Neuronal stem cell (in vitro differentiated cells): ENCODE data around the gene OGFOD2.
A peak's percentile ranks its signal among the peaks of the same experiment; 100 is the strongest.

Experiments used
- DNase-seq: peaks from one replicate; pipeline ENCODE4 v3.0.0-alpha.2; 2013; ENCODE audit warnings: low spot score
- H2AFZ ChIP-seq: one replicate; pipeline ENCODE4 v1.6.1; 2013; ENCODE audit warnings: mild to moderate bottlenecking, low read length, inconsistent platforms
- H2AK5ac ChIP-seq: 2 replicates; pipeline ENCODE4 v1.6.1; 2013; ENCODE audit warnings: low read depth, mild to moderate bottlenecking, inconsistent platforms, low read length, moderate library complexity, mixed read lengths
- H2BK120ac ChIP-seq: 2 replicates; pipeline ENCODE4 v1.6.1; 2013; ENCODE audit warnings: low read depth, mild to moderate bottlenecking, inconsistent platforms, low read length, moderate library complexity, mixed read lengths
- H2BK12ac ChIP-seq: one replicate; pipeline ENCODE4 v1.6.1; 2013; ENCODE audit warnings: low read length, inconsistent platforms
- H2BK15ac ChIP-seq: 2 replicates; pipeline ENCODE4 v1.6.1; 2013; ENCODE audit warnings: mild to moderate bottlenecking, low read length, inconsistent platforms, mixed read lengths
- H2BK5ac ChIP-seq: one replicate; pipeline ENCODE4 v1.6.1; 2013; ENCODE audit warnings: inconsistent platforms, mild to moderate bottlenecking, low read length, moderate library complexity
- H3K14ac ChIP-seq: one replicate; pipeline ENCODE4 v1.6.1; 2013; ENCODE audit warnings: low read length, inconsistent platforms
- H3K18ac ChIP-seq: 2 replicates; pipeline ENCODE4 v1.6.1; 2013; ENCODE audit warnings: low read length, inconsistent platforms
- H3K23ac ChIP-seq: 2 replicates; pipeline ENCODE4 v1.6.1; 2013; ENCODE audit warnings: low read depth, mild to moderate bottlenecking, mixed read lengths, low read length, inconsistent platforms; ENCODE audit not compliant: poor library complexity
- H3K27ac ChIP-seq: replicated peaks from 3 replicates; pipeline ENCODE4 v1.5.1; 2013; ENCODE audit warnings: low read length, inconsistent platforms
- H3K27me3 ChIP-seq, 3 experiments: 2 replicates each; pipeline ENCODE4 v1.6.1; 2013; ENCODE audit warnings: low read length in 3 of 3, mild to moderate bottlenecking in 2 of 3, inconsistent platforms in 1 of 3, low read depth in 1 of 3, mixed read lengths in 1 of 3, moderate library complexity in 1 of 3; ENCODE audit not compliant: control insufficient read depth in 3 of 3, insufficient read depth in 3 of 3
- H3K36me3 ChIP-seq, 2 donors: replicated peaks in 1 of 2; 2 replicates each; pipeline ENCODE4 v1.6.1; 2013; ENCODE audit warnings: low read length in 2 of 2; ENCODE audit not compliant: control insufficient read depth in 2 of 2, insufficient read depth in 2 of 2
- H3K4ac ChIP-seq: 2 replicates; pipeline ENCODE4 v1.6.1; 2013; ENCODE audit warnings: inconsistent platforms, mild to moderate bottlenecking, low read length, moderate library complexity
- H3K4me1 ChIP-seq, 2 donors: 1 replicate in 1 of 2; 2 replicates in 1 of 2; pipeline ENCODE4 v1.6.1; 2013; ENCODE audit warnings: low read length in 2 of 2, low read depth in 1 of 2; ENCODE audit not compliant: control insufficient read depth in 2 of 2, insufficient read depth in 1 of 2
- H3K4me2 ChIP-seq: one replicate; pipeline ENCODE4 v1.6.1; 2013; ENCODE audit warnings: mild to moderate bottlenecking, low read length, inconsistent platforms; ENCODE audit not compliant: insufficient read depth, poor library complexity, severe bottlenecking
- H3K4me3 ChIP-seq, 2 donors: 2 replicates each; pipeline ENCODE4 v1.5.1; 2013; ENCODE audit warnings: low read length in 2 of 2, mild to moderate bottlenecking in 2 of 2, inconsistent platforms in 1 of 2, moderate library complexity in 1 of 2
- H3K79me1 ChIP-seq: one replicate; pipeline ENCODE4 v1.6.1; 2013; ENCODE audit warnings: low read depth, mild to moderate bottlenecking, inconsistent platforms, low read length, moderate library complexity
- H3K9ac ChIP-seq: one replicate; pipeline ENCODE4 v1.6.1; 2013; ENCODE audit warnings: mild to moderate bottlenecking, low read depth, low read length, inconsistent platforms; ENCODE audit not compliant: poor library complexity
- H3K9me3 ChIP-seq, 2 donors: replicated peaks in 1 of 2; 2 replicates each; pipeline versions ENCODE3 to v1.6.1; 2013; ENCODE audit warnings: low read length in 2 of 2, mild to moderate bottlenecking in 2 of 2, inconsistent platforms in 1 of 2, low read depth in 1 of 2, mixed read lengths in 1 of 2, moderate library complexity in 1 of 2; ENCODE audit not compliant: control insufficient read depth in 2 of 2, insufficient read depth in 1 of 2
- H4K8ac ChIP-seq: one replicate; pipeline ENCODE4 v1.6.1; 2013; ENCODE audit warnings: low read depth, mild to moderate bottlenecking, inconsistent platforms, low read length, moderate library complexity
- H4K91ac ChIP-seq: one replicate; pipeline ENCODE4 v1.6.1; 2013; ENCODE audit warnings: low read length, low read depth, mild to moderate bottlenecking, inconsistent platforms; ENCODE audit not compliant: poor library complexity
- WGBS, 2 donors: extraction: QIAGEN DNeasy Blood & Tissue Kit; methylation state at CpG; one replicate each; pipeline ENCODE4 v1.1.7; 2013; ENCODE audit warnings: missing lambda C conversion rate in 2 of 2, mixed read lengths in 1 of 2; ENCODE audit not compliant: insufficient read length in 2 of 2, insufficient replicate concordance in 1 of 2; ENCODE audit errors: extremely low coverage in 2 of 2; 5-methylcytosine and 5-hydroxymethylcytosine counted together

The OGFOD2 gene

DNA sequence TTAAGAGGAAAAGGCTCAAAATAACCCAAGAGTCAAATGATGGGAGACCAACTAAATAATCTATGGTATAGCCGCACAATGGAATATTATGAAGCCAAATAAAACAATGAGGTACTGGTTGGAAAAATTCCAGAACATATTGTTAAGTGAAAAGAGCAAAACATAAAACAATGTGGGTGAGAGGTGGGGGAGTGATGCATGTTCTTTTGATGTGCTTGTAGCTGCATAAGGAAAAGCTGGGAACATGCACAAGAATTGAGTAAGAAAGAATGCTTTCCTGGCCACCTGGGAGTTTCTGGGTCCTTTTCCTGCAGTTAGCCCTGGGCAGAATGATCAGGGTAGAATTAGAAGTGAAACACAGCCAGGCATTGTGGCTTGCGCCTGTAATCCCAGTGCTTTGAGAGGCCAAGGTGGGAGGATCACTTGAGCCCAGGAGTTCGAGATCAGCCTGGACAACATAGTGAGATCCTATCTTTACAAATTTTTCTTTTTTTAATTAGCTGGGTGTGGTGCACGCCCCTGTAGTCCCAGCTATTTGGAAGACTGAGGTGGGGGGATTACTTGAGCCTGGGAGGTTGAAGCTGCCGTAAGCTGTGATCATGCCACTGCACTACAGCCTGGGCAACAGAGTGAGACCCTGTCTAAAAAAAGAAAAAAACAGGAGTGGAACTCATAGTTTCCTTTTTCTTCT lies 16.7 kb upstream of the OGFOD2 start:
- WGBS, 2 donors, result no CpG with 5 or more reads among the region's 5 CpGs
- H3K14ac ChIP-seq, result no peak overlapping the region
- no peak overlapping the region for H3K9ac ChIP-seq
- H3K4me2 ChIP-seq, result no peak overlapping the region
- no peak overlapping the region for H3K18ac ChIP-seq
- H3K4ac ChIP-seq, result no peak overlapping the region
- H2BK12ac ChIP-seq, result no peak overlapping the region
- peaks cover 2% of the 10 kb centered on the region for H3K79me1 ChIP-seq
- peaks cover 0 to 2% of the 10 kb centered on the region in 2 donors for H3K9me3 ChIP-seq
- peaks cover 2 to 10% of the 10 kb centered on the region in 2 donors for H3K36me3 ChIP-seq
- no peak overlapping the region for H2BK120ac ChIP-seq
- H3K4me3 ChIP-seq, result no peak overlapping the region
- H4K91ac ChIP-seq, result no peak overlapping the region
- no peak overlapping the region for H2AFZ ChIP-seq
- H3K27ac ChIP-seq, result no peak overlapping the region
- no peak overlapping the region for H2AK5ac ChIP-seq
- H2BK5ac ChIP-seq, result no peak overlapping the region
- H3K23ac ChIP-seq, result no peak overlapping the region
- H3K27me3 ChIP-seq, result no peaks in the 10 kb centered on the region
- no peak for DNase-seq
- no peak overlapping the region for H2BK15ac ChIP-seq
- H3K4me1 ChIP-seq, result no peaks in the 10 kb centered on the region
- no peak overlapping the region for H4K8ac ChIP-seq

DNA sequence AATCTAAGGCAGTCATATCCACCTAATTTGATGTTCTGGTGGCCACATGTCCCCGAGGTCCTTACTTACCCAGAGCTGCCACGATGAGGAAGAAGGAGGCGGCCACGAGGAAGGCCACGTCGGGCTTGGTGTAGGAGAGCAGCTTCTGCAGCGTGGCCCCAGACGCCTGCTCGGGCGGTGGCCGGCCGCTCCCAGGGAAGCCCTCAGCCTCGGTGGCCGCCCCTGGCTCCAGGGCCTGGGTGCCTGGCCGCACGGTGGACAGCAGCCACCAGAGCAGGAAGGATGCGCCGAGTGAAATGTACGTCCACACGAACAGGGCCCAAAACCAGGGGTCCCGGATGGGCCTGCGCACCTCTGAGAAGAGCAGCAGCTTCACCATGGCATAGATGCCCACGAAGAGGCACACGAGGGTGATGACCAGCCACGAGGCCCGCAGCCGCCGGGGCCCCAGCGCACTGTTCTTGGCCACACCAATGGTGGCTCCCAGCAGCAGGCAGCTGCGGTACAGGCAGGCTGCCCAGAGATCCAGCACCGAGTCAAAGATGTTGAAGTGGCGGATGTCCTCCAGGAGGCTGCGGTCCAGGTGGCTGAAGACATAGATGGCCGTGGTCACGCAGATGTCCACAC lies 15.4 kb upstream of the OGFOD2 start:
- Histone ChIP-seq H3K27me3 (no peaks in the 10 kb centered on the region), H3K4me2 (no peak overlapping the region), H3K4me3 (peak overlapping the region in 1 of 2 donors; percentile 56), H2BK12ac (no peak overlapping the region), H3K79me1 (peaks cover 5% of the 10 kb centered on the region), H2BK15ac (peak overlapping the region; percentile 27), H2BK5ac (peak overlapping the region; percentile 72), H3K4ac (no peak overlapping the region), H3K27ac (no peak overlapping the region), H2AFZ (no peak overlapping the region), H3K23ac (no peak overlapping the region), H4K8ac (no peak overlapping the region), H4K91ac (peak overlapping the region; percentile 48), H3K14ac (peak overlapping the region; percentile 63), H3K9me3 (peaks cover 0 to 2% of the 10 kb centered on the region in 2 donors), H3K18ac (peak overlapping the region; percentile 72), H2BK120ac (no peak overlapping the region), H3K4me1 (peaks cover 2 to 4% of the 10 kb centered on the region in 2 donors), H3K36me3 (peaks cover 2 to 10% of the 10 kb centered on the region in 2 donors), H3K9ac (peak overlapping the region; percentile 12), H2AK5ac (peak overlapping the region; percentile 6)
- DNase-seq, result no peak
- no CpG with 5 or more reads among the region's 35 CpGs for WGBS, 2 donors

DNA sequence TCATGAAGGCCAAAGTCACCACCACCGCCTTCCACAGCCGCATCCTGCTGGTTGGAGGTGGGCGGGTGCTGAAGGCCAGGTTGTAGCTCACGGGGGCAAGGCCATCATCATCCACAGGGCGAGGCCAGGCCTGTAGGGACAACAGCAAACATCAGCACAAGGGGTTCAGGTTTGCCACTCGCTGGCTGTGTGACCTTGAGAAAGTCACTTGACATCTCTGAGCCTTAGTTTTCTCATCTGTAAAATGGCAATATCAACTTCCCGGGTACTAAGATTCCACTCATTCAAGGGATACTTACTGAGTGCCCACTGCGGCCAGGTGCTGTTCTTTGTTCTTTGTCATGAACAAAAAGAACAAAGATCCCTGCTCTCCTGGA lies 14.9 kb upstream of the OGFOD2 start:
- peak overlapping the region; percentile 72 for H3K18ac ChIP-seq
- peak overlapping the region in 1 of 2 donors; percentile 56 for H3K4me3 ChIP-seq
- peak overlapping the region; percentile 27 for H2BK15ac ChIP-seq
- no peak for DNase-seq
- H3K27ac ChIP-seq, result no peak overlapping the region
- WGBS, 2 donors, result no CpG with 5 or more reads among the region's 8 CpGs
- H2AFZ ChIP-seq, result no peak overlapping the region
- H3K27me3 ChIP-seq, result no peaks in the 10 kb centered on the region
- peak overlapping the region; percentile 12 for H3K9ac ChIP-seq
- H3K36me3 ChIP-seq, result peaks cover 2 to 10% of the 10 kb centered on the region in 2 donors
- H3K79me1 ChIP-seq, result peaks cover 5% of the 10 kb centered on the region
- H3K4me2 ChIP-seq, result no peak overlapping the region
- H2BK5ac ChIP-seq, result peak overlapping the region; percentile 72
- peaks cover 6 to 7% of the 10 kb centered on the region in 2 donors for H3K4me1 ChIP-seq
- no peak overlapping the region for H2BK12ac ChIP-seq
- H2BK120ac ChIP-seq, result no peak overlapping the region
- H4K8ac ChIP-seq, result no peak overlapping the region
- no peak overlapping the region for H3K23ac ChIP-seq
- H2AK5ac ChIP-seq, result peak overlapping the region; percentile 6
- H3K4ac ChIP-seq, result no peak overlapping the region
- no peak overlapping the region for H4K91ac ChIP-seq
- peak overlapping the region; percentile 63 for H3K14ac ChIP-seq
- peaks cover 0 to under 1% of the 10 kb centered on the region in 2 donors for H3K9me3 ChIP-seq

DNA sequence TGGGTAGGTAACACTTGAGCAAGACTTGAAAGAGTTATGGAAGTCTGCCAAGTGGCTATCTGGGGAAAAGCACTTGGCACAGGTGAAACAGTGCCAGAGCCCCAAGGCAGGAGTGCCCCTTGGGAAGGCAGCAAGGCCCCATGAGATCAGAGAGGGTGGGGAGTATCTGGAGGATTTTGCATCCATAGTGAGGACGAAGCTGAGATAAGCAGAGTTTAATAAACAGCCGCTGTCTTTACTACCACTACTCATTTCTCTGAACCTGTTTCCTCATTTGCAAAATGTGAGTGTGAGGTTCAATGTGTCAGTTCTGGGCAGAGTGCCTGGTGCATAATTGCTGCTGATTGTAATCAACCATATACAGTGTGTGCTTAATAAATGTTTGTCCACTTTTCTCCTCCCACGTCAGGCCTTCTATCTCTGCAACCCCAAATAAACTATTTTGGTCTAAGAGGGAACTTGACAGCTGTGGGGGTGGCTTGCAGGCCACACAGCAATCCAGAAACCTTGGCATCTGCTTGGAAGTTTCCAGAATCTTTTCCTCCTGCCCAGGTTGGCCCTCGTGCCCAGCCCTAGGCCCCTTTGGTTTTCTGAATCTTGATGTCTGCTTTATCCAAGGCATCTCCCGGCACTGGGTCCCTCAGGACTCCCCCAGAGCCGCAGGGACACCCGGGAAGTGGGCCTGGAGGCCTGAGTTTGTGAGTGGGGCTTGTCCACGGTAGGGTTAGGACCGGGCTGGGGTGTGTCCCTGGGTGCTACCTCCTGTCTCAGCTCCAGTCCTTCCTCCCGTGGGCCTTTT lies 13.3 kb upstream of the OGFOD2 start:
- Histone ChIP-seq H3K4ac (no peak overlapping the region), H2BK12ac (no peak overlapping the region), H3K4me3 (no peak overlapping the region), H2AFZ (no peak overlapping the region), H2AK5ac (no peak overlapping the region), H3K79me1 (peaks cover 5% of the 10 kb centered on the region), H2BK15ac (no peak overlapping the region), H3K9ac (no peak overlapping the region), H2BK120ac (no peak overlapping the region), H3K9me3 (no peaks in the 10 kb centered on the region), H4K8ac (no peak overlapping the region), H3K36me3 (peaks cover 2 to 10% of the 10 kb centered on the region in 2 donors), H3K27ac (no peak overlapping the region), H3K18ac (no peak overlapping the region), H3K27me3 (no peaks in the 10 kb centered on the region), H3K23ac (no peak overlapping the region), H3K4me2 (no peak overlapping the region), H4K91ac (no peak overlapping the region), H3K4me1 (peaks cover 13 to 15% of the 10 kb centered on the region in 2 donors), H3K14ac (no peak overlapping the region), H2BK5ac (no peak overlapping the region)
- no peak for DNase-seq
- WGBS, 2 donors, result no CpG with 5 or more reads among the region's 10 CpGs
